ENCODE data around the gene ABCA1. TPM values are rescaled to one million over a fixed set of nuclear protein-coding genes. Genes with fewer than 3 reads are reported as not detected.

Gene ABCA1
- total RNA-seq, 1 experiment from 2014 or later = 0.69 TPM

GRCh38 chr9:104820336-104820735 lies 107.6 kb downstream of the ABCA1 start:
- Histone ChIP-seq H3K36me3 (ENCODE audit: insufficient read depth, low read length, poor library complexity, severe bottlenecking) (no peaks in the 10 kb centered on the region), H3K27me3 (replicated peaks; ENCODE audit: insufficient read depth, low read depth, low read length, poor library complexity) (no peaks in the 10 kb centered on the region), H3K9me3 (ENCODE audit: low read depth, low read length, poor library complexity, severe bottlenecking) (no peaks in the 10 kb centered on the region), H3K27ac (ENCODE audit: low read depth, low read length, poor library complexity, severe bottlenecking) (no peak overlapping the region), H3K4me3 (ENCODE audit: low read depth, low read length, poor library complexity, severe bottlenecking) (no peak overlapping the region), H3K4me1 (ENCODE audit: insufficient read depth, low read length, poor library complexity, severe bottlenecking) (no peaks in the 10 kb centered on the region)
- intact Hi-C loops (cut with micrococcal nuclease; ENCODE audit: unreplicated experiment) = no loop called here
- no peak for DNase-seq (ENCODE audit: low spot score)
- CTCF ChIA-PET = no interaction called here
- POLR2A ChIA-PET (ENCODE audit: low non-redundant PET) = no interaction called here
- no peak for TF ChIP-seq CTCF (conservative IDR thresholded peaks at IDR 0.05; ENCODE audit: low read depth, low read length)
- no peak for TF ChIP-seq EZH2 (IDR thresholded peaks at IDR 0.05; ENCODE audit: borderline replicate concordance, low read depth, low read length, poor library complexity, severe bottlenecking)
- BruUV-seq (replicated peaks) = no TSS peak

GRCh38 chr9:104819033-104819432 lies 108.9 kb downstream of the ABCA1 start:
- no TSS peak for BruUV-seq (replicated peaks)
- H3K27ac ChIP-seq (ENCODE audit: low read depth, low read length, poor library complexity, severe bottlenecking) = no peak overlapping the region
- H3K9me3 ChIP-seq (ENCODE audit: low read depth, low read length, poor library complexity, severe bottlenecking) = no peaks in the 10 kb centered on the region
- H3K36me3 ChIP-seq (ENCODE audit: insufficient read depth, low read length, poor library complexity, severe bottlenecking) = no peaks in the 10 kb centered on the region
- no peak for TF ChIP-seq CTCF (conservative IDR thresholded peaks at IDR 0.05; ENCODE audit: low read depth, low read length)
- no peak for TF ChIP-seq EZH2 (IDR thresholded peaks at IDR 0.05; ENCODE audit: borderline replicate concordance, low read depth, low read length, poor library complexity, severe bottlenecking)
- H3K4me1 ChIP-seq (ENCODE audit: insufficient read depth, low read length, poor library complexity, severe bottlenecking) = no peaks in the 10 kb centered on the region
- H3K4me3 ChIP-seq (ENCODE audit: low read depth, low read length, poor library complexity, severe bottlenecking) = no peak overlapping the region
- no peaks in the 10 kb centered on the region for H3K27me3 ChIP-seq (replicated peaks; ENCODE audit: insufficient read depth, low read depth, low read length, poor library complexity)
- CTCF ChIA-PET = no interaction called here
- POLR2A ChIA-PET (ENCODE audit: low non-redundant PET) = no interaction called here
- no peak for DNase-seq (ENCODE audit: low spot score)
- intact Hi-C loops (cut with micrococcal nuclease; ENCODE audit: unreplicated experiment) = no loop called here

GRCh38 chr9:104817437-104817836 lies 110.5 kb downstream of the ABCA1 start:
- H3K27me3 ChIP-seq (replicated peaks; ENCODE audit: insufficient read depth, low read depth, low read length, poor library complexity) = no peaks in the 10 kb centered on the region
- ChIA-PET POLR2A (ENCODE audit: low non-redundant PET) (no interaction called here), CTCF (no interaction called here)
- H3K27ac ChIP-seq (ENCODE audit: low read depth, low read length, poor library complexity, severe bottlenecking) = no peak overlapping the region
- intact Hi-C loops (cut with micrococcal nuclease; ENCODE audit: unreplicated experiment) = no loop called here
- H3K36me3 ChIP-seq (ENCODE audit: insufficient read depth, low read length, poor library complexity, severe bottlenecking) = no peaks in the 10 kb centered on the region
- no peak for DNase-seq (ENCODE audit: low spot score)
- H3K9me3 ChIP-seq (ENCODE audit: low read depth, low read length, poor library complexity, severe bottlenecking) = no peaks in the 10 kb centered on the region
- H3K4me1 ChIP-seq (ENCODE audit: insufficient read depth, low read length, poor library complexity, severe bottlenecking) = no peaks in the 10 kb centered on the region
- TF ChIP-seq CTCF (conservative IDR thresholded peaks at IDR 0.05; ENCODE audit: low read depth, low read length) (no peak), EZH2 (IDR thresholded peaks at IDR 0.05; ENCODE audit: borderline replicate concordance, low read depth, low read length, poor library complexity, severe bottlenecking) (no peak)
- no TSS peak for BruUV-seq (replicated peaks)
- no peak overlapping the region for H3K4me3 ChIP-seq (ENCODE audit: low read depth, low read length, poor library complexity, severe bottlenecking)
